Karpas-422 (cell line): ENCODE measurements around the gene IRF6. TPM values are rescaled to one million over a fixed set of nuclear protein-coding genes. Genes with fewer than 3 reads are reported as not detected.

Experiments
- DNase-seq: peaks from one replicate; pipeline ENCODE4 v3.0.0-alpha.2; 2015
- H2AFZ ChIP-seq: fragments of 200-600 bp; sonication (generic); 2 replicates; pipeline ENCODE4 v1.6.1; 2014; ENCODE audit warnings: antibody characterized with exemption, low read length, mixed read lengths
- H3K27ac ChIP-seq: fragments of 200-600 bp; sonication (generic); 2 replicates; pipeline ENCODE4 v1.5.1; 2014; ENCODE audit warnings: mild to moderate bottlenecking, low read length, moderate library complexity
- H3K27me3 ChIP-seq: fragments of 200-600 bp; sonication (generic); 2 replicates; pipeline ENCODE4 v1.6.1; 2014; ENCODE audit warnings: low read length, mixed read lengths
- H3K36me3 ChIP-seq: fragments of 200-600 bp; sonication (generic); 2 replicates; pipeline ENCODE4 v1.6.1; 2014; ENCODE audit warnings: low read length, mixed read lengths; ENCODE audit not compliant: insufficient read depth
- H3K4me1 ChIP-seq: fragments of 200-600 bp; sonication (generic); 2 replicates; pipeline ENCODE4 v1.6.1; 2014; ENCODE audit warnings: mild to moderate bottlenecking, low read length, mixed read lengths
- H3K4me2 ChIP-seq: fragments of 200-600 bp; sonication (generic); 2 replicates; pipeline ENCODE4 v1.6.1; 2014; ENCODE audit warnings: low read length, low read depth, mild to moderate bottlenecking; ENCODE audit not compliant: poor library complexity, severe bottlenecking
- H3K4me3 ChIP-seq: fragments of 200-600 bp; sonication (generic); 2 replicates; pipeline ENCODE4 v1.5.1; 2014; ENCODE audit warnings: mild to moderate bottlenecking, antibody characterized with exemption, low read length, mixed read lengths
- H3K79me2 ChIP-seq: fragments of 200-600 bp; sonication (generic); 2 replicates; pipeline ENCODE4 v1.6.1; 2014; ENCODE audit warnings: mild to moderate bottlenecking, low read length, mixed read lengths
- H3K9ac ChIP-seq: fragments of 200-600 bp; sonication (generic); 2 replicates; pipeline ENCODE4 v1.6.0; 2014; ENCODE audit warnings: low read length
- H3K9me2 ChIP-seq: fragments of 200-600 bp; sonication (generic), shearing (Covaris generic); replicated peaks from 2 replicates; pipeline ENCODE4 v1.6.0; 2014; ENCODE audit warnings: mild to moderate bottlenecking, low read length, moderate library complexity; ENCODE audit not compliant: insufficient read depth
- H3K9me3 ChIP-seq: fragments of 300-700, 200-600 bp; sonication (generic); 2 replicates; pipeline ENCODE4 v1.6.1; 2014; ENCODE audit warnings: low read length, mixed read lengths
- H4K20me1 ChIP-seq: fragments of 200-600 bp; sonication (generic); 2 replicates; pipeline ENCODE4 v1.6.1; 2014; ENCODE audit warnings: mild to moderate bottlenecking, antibody characterized with exemption, low read length, low read depth; ENCODE audit not compliant: insufficient read depth
- total RNA-seq: library from RNA; depleted of rRNA; stranded (reverse); fragments of >200 nt; shearing (Covaris generic); gene quantifications from 2 replicates; pipeline ENCODE4 v1.2.3, GENCODE V29; 2014; ENCODE audit warnings: low replicate concordance; rRNA removed

IRF6 gene
- total RNA-seq, 1 experiment from 2014 or later = not detected

GRCh38 chr1:209736490-209737117 is 69.3 kb downstream of the IRF6 start:
- DNase-seq = no peak
- no peaks in the 10 kb centered on the region for H3K4me1 ChIP-seq
- no peak overlapping the region for H3K4me2 ChIP-seq
- no peak overlapping the region for H2AFZ ChIP-seq
- no peaks in the 10 kb centered on the region for H3K9me2 ChIP-seq
- no peak overlapping the region for H3K9ac ChIP-seq
- H3K4me3 ChIP-seq = no peak overlapping the region
- H3K27ac ChIP-seq = no peak overlapping the region
- no peaks in the 10 kb centered on the region for H3K27me3 ChIP-seq
- H4K20me1 ChIP-seq = no peaks in the 10 kb centered on the region
- no peaks in the 10 kb centered on the region for H3K79me2 ChIP-seq
- H3K36me3 ChIP-seq = no peaks in the 10 kb centered on the region
- H3K9me3 ChIP-seq = no peaks in the 10 kb centered on the region

Other genes starting within 250 kb of the IRF6 start
- not detected in 2 replicates for gene CAMK1G, start 222.4 kb downstream of the IRF6 start, total RNA-seq
- gene LAMB3, start 153.7 kb downstream of the IRF6 start, total RNA-seq = 0.04 and 1.3 TPM in 2 replicates
- 6.9 and 17.2 TPM in 2 replicates for gene G0S2, start 130.7 kb downstream of the IRF6 start, total RNA-seq
- not detected in 2 replicates for gene HSD11B1, start 101.3 kb downstream of the IRF6 start, total RNA-seq
- gene TRAF3IP3, start 50.1 kb downstream of the IRF6 start, total RNA-seq = 1.6 and 3.5 TPM in 2 replicates
- gene C1orf74, start 21.6 kb downstream of the IRF6 start, total RNA-seq = 3.2 and 4.0 TPM in 2 replicates
- 7.6 and 11.7 TPM in 2 replicates for gene UTP25, start 21.8 kb upstream of the IRF6 start, total RNA-seq
- gene SYT14, start 132.1 kb upstream of the IRF6 start, total RNA-seq = not detected in 2 replicates